HFFc6 (cell line): ENCODE data around the gene NPPC. TPM values are rescaled to one million over a fixed set of nuclear protein-coding genes. Genes with fewer than 3 reads are reported as not detected.

Source experiments
- DNase-seq: peaks from one replicate; pipeline ENCODE4 v3.0.0-alpha.2; 2018
- H3K27ac Mint-ChIP-seq: 2 replicates; pipeline ENCODE4 v1.8.0; 2020; ENCODE audit warnings: mild to moderate bottlenecking, mixed read lengths
- H3K27me3 Mint-ChIP-seq: 2 replicates; pipeline ENCODE4 v1.8.0; 2021; ENCODE audit warnings: mild to moderate bottlenecking, moderate library complexity, mixed read lengths; ENCODE audit not compliant: insufficient read depth
- H3K36me3 Mint-ChIP-seq: 2 replicates; pipeline ENCODE4 v1.8.0; 2021; ENCODE audit warnings: low read depth, mixed read lengths
- H3K4me1 Mint-ChIP-seq: 2 replicates; pipeline ENCODE4 v1.8.0; 2020; ENCODE audit warnings: low read depth, mixed read lengths
- H3K4me3 Mint-ChIP-seq: 2 replicates; pipeline ENCODE4 v1.8.0; 2020; ENCODE audit warnings: mild to moderate bottlenecking, moderate library complexity, mixed read lengths
- H3K9me3 Mint-ChIP-seq: 2 replicates; pipeline ENCODE4 v1.8.0; 2020; ENCODE audit warnings: mild to moderate bottlenecking, mixed read lengths
- total RNA-seq, 6 experiments: library from RNA; stranded (reverse); fragmentation: NEBNext Ultra II Directional; extraction: Animal tissue kit (Norgen Biotek cat#: 25700); gene quantifications; 2 replicates in 1 of 6; 3 replicates in 5 of 6; pipeline ENCODE4 v1.2.3, GENCODE V29; 2021
- TF ChIP-seq, protein P1 (sequence below): fragments of 200-600 bp; sonication (generic); IDR thresholded peaks from 2 replicates; pipeline ENCODE4 v1.5.0; 2021; ENCODE audit warnings: antibody characterized with exemption, mild to moderate bottlenecking

The NPPC gene
- total RNA-seq, 6 experiments from 2014 or later = not detected

DNA sequence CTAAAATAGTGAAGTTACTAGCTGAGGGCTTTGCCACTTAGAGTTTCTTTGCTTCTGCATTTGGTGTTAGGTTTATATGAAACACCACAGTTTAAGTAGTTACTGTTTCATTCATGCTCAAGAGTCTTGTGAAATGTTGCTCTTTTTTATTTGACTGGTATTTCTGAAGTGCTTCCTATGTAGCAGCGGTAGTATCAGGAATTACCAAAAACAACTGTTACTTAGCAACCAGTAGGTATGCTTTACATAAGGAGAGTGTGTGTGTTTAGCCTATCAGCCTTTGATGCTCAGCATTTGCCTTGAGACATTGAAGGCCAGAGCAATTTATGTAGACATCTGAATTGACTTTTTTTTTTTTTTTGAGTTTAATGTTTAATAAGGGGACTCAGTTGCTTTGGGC lies 38.9 kb upstream of the NPPC start:
- H3K4me3 Mint-ChIP-seq = no peak overlapping the region
- peaks cover 27% of the 10 kb centered on the region for H3K4me1 Mint-ChIP-seq
- H3K36me3 Mint-ChIP-seq = peaks cover 21% of the 10 kb centered on the region

DNA sequence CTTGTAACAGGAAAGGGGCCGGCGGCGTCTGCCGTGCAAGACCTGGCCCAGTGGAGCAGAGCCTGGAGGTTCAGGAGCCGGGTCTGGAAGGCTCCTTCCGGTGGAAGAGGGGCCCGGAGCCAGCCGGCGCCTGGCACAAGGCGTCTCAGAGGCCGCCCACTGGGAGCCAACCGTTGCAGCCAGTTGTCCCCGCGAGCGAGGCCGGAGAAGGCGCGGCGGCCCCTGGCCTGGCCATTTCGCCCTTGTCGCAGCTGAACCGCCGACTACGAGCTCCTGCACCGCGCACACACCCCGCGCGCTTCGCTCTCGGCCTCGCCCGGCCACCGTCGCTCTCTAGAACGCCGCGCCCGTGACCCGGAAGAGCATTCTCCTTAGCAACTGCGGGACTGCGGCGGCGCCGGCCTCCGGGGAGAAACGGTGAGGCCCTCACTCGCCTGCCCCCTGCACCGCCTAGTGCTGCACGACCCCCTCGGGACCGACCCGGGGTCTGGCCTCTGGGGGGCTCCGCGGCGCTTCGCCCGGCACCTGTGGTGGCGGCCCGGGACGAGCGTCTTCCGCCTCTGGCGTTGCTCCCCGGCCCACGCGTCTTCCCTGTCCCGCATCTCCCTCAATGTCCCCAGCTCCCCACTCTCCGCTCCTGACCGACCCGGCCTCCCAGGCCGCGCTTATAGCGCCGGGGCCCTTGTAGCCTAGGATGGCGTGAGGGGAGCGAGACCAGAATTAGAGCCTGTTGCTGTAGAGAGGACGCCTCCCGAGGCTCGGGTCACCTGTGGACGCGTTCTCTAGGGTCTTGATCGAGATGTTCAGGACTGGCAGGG lies 35.4 kb upstream of the NPPC start, which contains the start of gene DIS3L2:
DIS3L2 (plus strand) TSS at position 365 of the 818 bp plus-strand sequence. CDS start 53,215 bp downstream, outside the sequence.
- peak within 1 kb of the TSS; percentile 79 for H3K27ac Mint-ChIP-seq
- H3K36me3 Mint-ChIP-seq = peaks cover 15% of the 10 kb centered on the region
- no peaks in the 10 kb centered on the region; the same call in none of the 2 replicates for H3K27me3 Mint-ChIP-seq
- peak; percentile 59 for DNase-seq
- H3K4me1 Mint-ChIP-seq = peaks cover 27% of the 10 kb centered on the region
- H3K4me3 Mint-ChIP-seq = peak within 1 kb of the TSS; percentile 96
- H3K9me3 Mint-ChIP-seq = peaks cover 12% of the 10 kb centered on the region
- TF ChIP-seq, protein P1, sequence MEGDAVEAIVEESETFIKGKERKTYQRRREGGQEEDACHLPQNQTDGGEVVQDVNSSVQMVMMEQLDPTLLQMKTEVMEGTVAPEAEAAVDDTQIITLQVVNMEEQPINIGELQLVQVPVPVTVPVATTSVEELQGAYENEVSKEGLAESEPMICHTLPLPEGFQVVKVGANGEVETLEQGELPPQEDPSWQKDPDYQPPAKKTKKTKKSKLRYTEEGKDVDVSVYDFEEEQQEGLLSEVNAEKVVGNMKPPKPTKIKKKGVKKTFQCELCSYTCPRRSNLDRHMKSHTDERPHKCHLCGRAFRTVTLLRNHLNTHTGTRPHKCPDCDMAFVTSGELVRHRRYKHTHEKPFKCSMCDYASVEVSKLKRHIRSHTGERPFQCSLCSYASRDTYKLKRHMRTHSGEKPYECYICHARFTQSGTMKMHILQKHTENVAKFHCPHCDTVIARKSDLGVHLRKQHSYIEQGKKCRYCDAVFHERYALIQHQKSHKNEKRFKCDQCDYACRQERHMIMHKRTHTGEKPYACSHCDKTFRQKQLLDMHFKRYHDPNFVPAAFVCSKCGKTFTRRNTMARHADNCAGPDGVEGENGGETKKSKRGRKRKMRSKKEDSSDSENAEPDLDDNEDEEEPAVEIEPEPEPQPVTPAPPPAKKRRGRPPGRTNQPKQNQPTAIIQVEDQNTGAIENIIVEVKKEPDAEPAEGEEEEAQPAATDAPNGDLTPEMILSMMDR = peak; percentile 7; the same call in 1 of the 2 replicates

More for the DNA sequence above, 38.9 kb upstream of the NPPC start:
- Mint-ChIP-seq H3K27me3 (no peaks in the 10 kb centered on the region; the same call in 1 of the 2 replicates), H3K27ac (no peak overlapping the region), H3K9me3 (peaks cover 12% of the 10 kb centered on the region)
- TF ChIP-seq, protein P1 = no peak
- DNase-seq = no peak

DNA sequence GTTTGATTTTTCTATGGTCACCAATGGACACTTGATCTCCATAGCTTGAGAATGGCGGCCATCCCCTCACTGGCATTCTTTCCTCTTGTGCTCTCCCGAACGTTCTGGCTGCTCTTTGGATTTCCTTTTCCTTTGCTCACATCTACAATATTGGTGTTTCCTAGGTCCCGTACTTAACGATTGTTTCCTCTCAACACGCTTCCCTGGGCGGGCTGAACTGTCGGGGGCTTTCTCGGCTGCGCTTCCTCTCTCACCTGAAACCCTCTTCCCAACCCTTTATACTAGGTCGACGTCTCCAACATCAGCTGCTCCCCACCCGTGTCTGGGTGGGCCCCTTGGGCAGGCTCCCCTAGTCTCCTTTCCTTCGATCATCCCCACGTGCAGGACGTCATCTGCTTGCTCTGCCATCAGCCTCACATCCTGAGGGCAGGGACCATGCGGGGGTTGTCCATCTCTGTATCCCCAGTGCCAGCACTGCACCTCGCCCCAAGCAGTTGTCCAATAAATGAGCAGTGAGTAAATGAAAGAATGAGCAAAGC lies 34.7 kb upstream of the NPPC start:
- no peak for DNase-seq

DNA sequence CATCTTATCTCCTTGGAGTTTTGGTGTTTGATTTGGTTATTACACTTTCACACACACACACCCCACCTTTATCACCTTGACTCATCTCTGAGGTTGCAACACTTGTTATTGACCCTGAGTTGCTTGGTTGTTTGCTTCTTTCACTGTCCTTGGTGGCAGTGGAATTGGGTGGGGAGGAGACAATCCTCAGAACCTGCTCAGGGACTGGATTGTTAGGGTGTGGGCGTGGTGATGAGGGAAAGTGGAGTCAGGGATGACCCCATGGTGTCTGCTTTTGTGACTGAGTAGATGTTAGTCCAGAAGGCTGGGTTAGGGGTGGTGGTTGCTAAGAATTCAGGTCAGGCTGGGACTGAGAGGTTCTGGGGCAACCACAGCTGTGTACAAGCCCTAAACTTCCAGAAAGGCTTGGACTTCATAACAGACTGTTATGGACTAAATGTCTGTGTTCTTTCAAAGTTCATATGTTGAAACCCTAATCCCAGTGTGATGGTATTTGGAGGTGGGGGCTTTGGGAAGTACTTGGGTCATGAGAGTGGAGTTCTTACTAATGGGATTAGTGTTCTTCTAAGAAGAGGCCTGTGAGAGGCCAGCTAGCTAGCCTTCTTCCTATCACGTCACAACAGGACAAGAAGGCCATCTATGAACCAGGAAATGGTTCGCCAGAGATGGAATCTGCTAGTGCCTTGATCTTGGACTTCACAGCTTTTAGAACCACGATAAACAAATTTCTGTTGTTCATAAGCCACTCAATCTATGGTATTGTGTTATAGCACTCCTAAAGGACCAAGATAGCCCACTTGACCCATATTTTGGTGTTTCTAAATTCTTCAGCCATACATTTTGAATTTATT lies 31.9 kb upstream of the NPPC start:
- Mint-ChIP-seq H3K4me1 (peaks cover 14% of the 10 kb centered on the region), H3K9me3 (peaks cover 10% of the 10 kb centered on the region), H3K36me3 (peaks cover 13% of the 10 kb centered on the region), H3K27me3 (peaks cover 13% of the 10 kb centered on the region), H3K4me3 (no peak overlapping the region), H3K27ac (no peak overlapping the region)
- DNase-seq = no peak
- TF ChIP-seq, protein P1 = no peak

More for the DNA sequence above, 34.7 kb upstream of the NPPC start:
- Mint-ChIP-seq H3K4me3 (peak overlapping the region; percentile 96), H3K36me3 (peaks cover 15% of the 10 kb centered on the region), H3K27me3 (peaks cover 1% of the 10 kb centered on the region), H3K27ac (peak overlapping the region; percentile 79), H3K9me3 (peaks cover 12% of the 10 kb centered on the region), H3K4me1 (peaks cover 27% of the 10 kb centered on the region)
- TF ChIP-seq, protein P1 = no peak

DNA sequence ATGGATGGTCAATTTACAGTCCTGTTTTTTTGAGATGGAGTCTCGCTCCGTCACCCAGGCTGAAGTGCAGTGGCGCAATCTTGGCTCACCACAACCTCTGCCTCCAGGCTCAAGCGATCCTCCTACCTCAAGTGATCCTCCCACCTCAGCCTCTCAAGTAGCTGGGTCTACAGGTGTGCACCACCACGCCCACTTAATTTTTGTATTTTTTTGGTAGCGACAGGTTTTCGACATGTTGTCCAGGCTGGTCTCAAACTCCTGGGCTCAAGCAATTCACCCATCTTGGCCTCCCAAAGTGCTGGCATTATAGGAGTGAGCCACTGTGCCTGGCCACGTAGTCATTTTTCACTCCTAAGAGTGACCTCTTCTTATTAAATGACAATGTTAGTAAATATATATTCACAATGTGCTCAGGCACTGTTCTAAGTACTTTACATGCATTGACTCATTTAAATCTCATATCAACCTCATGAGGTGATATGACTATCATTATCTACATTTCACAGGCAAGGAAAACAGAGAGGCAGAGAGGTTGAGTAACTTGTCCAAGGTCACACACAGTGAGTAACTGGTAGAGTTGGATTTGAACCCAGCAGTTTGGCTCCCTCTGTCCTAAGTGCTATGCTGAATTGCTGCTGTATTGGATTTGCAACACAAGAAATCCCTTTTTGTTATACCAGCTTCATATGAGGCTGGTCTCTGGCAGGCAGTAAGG lies 29.7 kb upstream of the NPPC start:
- H3K4me3 Mint-ChIP-seq = no peak overlapping the region

More for the DNA sequence above, 29.7 kb upstream of the NPPC start:
- DNase-seq = no peak
- peaks cover 4% of the 10 kb centered on the region for H3K4me1 Mint-ChIP-seq
- peaks cover 13% of the 10 kb centered on the region for H3K27me3 Mint-ChIP-seq
- TF ChIP-seq, protein P1 = no peak
- H3K9me3 Mint-ChIP-seq = peaks cover 2% of the 10 kb centered on the region
- no peak overlapping the region for H3K27ac Mint-ChIP-seq
- H3K36me3 Mint-ChIP-seq = peaks cover 3% of the 10 kb centered on the region
